K562 (cell line): ENCODE data around the gene SLC23A2. TPM values are rescaled to one million over a fixed set of nuclear protein-coding genes. Genes with fewer than 3 reads are reported as not detected.

Experiments used
- ATAC-seq: fragments of 200-7000 bp; cut with Tn5 transposase; 3 replicates; pipeline ENCODE4 v1.9.1; 2020; ENCODE audit warnings: moderate library complexity
- BruUV-seq: library from RNA; stranded (reverse); fragments of 400-500 nt; replicated peaks from 2 replicates; lab custom pipeline; 2021; lab: Mats Ljungman, UMichigan
- CTCF ChIA-PET: fragments of 300-600 bp; formaldehyde crosslinking; extraction: SDS; loops from one replicate; lab custom pipeline; 2021; ENCODE audit warnings: low intra/inter-chr PET ratio; lab: Yijun Ruan, JAX
- POLR2A ChIA-PET: fragments of 300-600, 350-650 bp; sonication (Branson Sonifier 250); formaldehyde crosslinking; extraction: SDS; loops from one replicate; lab custom pipeline; 2021; ENCODE audit warnings: antibody characterized with exemption, inconsistent platforms; lab: Yijun Ruan, JAX
- DNase-seq, 4 experiments: peaks; one replicate each; pipeline versions ENCODE4 v3.0.0 to v3.0.0-alpha.2; 2011 to 2018; ENCODE audit warnings: low spot score in 3 of 4, mixed read lengths in 3 of 4; ENCODE audit errors: extremely low read depth in 1 of 4
- FAIRE-seq: peaks from 2 replicates; lab custom pipeline; 2011; peaks lifted over from hg19 to GRCh38; lab: Jason Lieb, UNC
- H2AFZ ChIP-seq: 2 replicates; pipeline ENCODE4 v1.6.0; 2011; ENCODE audit warnings: low read depth, low read length, control low read depth, inconsistent platforms
- H3K27ac ChIP-seq: fragments of 200-600 bp; 3 replicates; pipeline ENCODE4 v1.8.0; 2011; ENCODE audit warnings: low read depth, mild to moderate bottlenecking, control low read depth, inconsistent platforms, low read length, moderate library complexity, mixed read lengths; ENCODE audit errors: extremely low read depth
- H3K27me3 ChIP-seq, 2 experiments: fragments of 300-600 bp in 1 of 2; 2 replicates in 1 of 2; 3 replicates in 1 of 2; pipeline versions ENCODE4 v1.6.0 to v1.8.0; 2011; ENCODE audit warnings: inconsistent platforms in 2 of 2, low read length in 2 of 2, mild to moderate bottlenecking in 1 of 2, mixed read lengths in 1 of 2, moderate library complexity in 1 of 2; ENCODE audit not compliant: control insufficient read depth in 2 of 2, insufficient read depth in 2 of 2
- H3K36me3 ChIP-seq: fragments of 300-600 bp; 3 replicates; pipeline ENCODE4 v1.8.0; 2011; ENCODE audit warnings: mild to moderate bottlenecking, low read length, inconsistent platforms; ENCODE audit not compliant: control insufficient read depth, insufficient read depth
- H3K4me1 ChIP-seq, 2 experiments: fragments of 200-600 bp in 1 of 2; replicated peaks in 1 of 2; 2 replicates in 1 of 2; 3 replicates in 1 of 2; pipeline versions ENCODE4 v1.5.1 to v1.8.0; 2011; ENCODE audit warnings: inconsistent platforms in 2 of 2, low read length in 2 of 2, mild to moderate bottlenecking in 1 of 2, mixed read lengths in 1 of 2, moderate library complexity in 1 of 2; ENCODE audit not compliant: control insufficient read depth in 2 of 2, insufficient read depth in 2 of 2
- H3K4me2 ChIP-seq: 2 replicates; pipeline ENCODE4 v1.6.1; 2011; ENCODE audit warnings: low read length, control low read depth, inconsistent platforms, mixed read lengths; ENCODE audit not compliant: insufficient read depth
- H3K4me3 ChIP-seq: fragments of 200-600 bp; sonication (generic), shearing (Covaris generic); 2 replicates; pipeline ENCODE4 v1.5.1; 2016; ENCODE audit warnings: control low read depth, inconsistent platforms
- H3K79me2 ChIP-seq: fragments of 200-600 bp; 3 replicates; pipeline ENCODE4 v1.8.0; 2011; ENCODE audit warnings: low read length, inconsistent platforms; ENCODE audit not compliant: control insufficient read depth, insufficient read depth
- H3K9ac ChIP-seq, 2 experiments: 2 replicates each; pipeline versions ENCODE4 v1.6.0 to v1.6.1; 2011; ENCODE audit warnings: low read depth in 2 of 2, low read length in 2 of 2, control low read depth in 1 of 2, inconsistent platforms in 1 of 2, mild to moderate bottlenecking in 1 of 2, mixed read lengths in 1 of 2; ENCODE audit not compliant: insufficient read depth in 1 of 2
- H3K9me1 ChIP-seq: one replicate; pipeline ENCODE4 v1.6.0; 2011; ENCODE audit warnings: inconsistent platforms, mild to moderate bottlenecking, low read length, moderate library complexity; ENCODE audit not compliant: control insufficient read depth, insufficient read depth
- H3K9me3 ChIP-seq: replicated peaks from 2 replicates; pipeline ENCODE4 v1.5.1; 2011; ENCODE audit warnings: low read depth, low read length, inconsistent platforms; ENCODE audit not compliant: control insufficient read depth, insufficient read depth
- H4K20me1 ChIP-seq: replicated peaks from 2 replicates; pipeline ENCODE4 v1.6.1; 2011; ENCODE audit warnings: low read length, inconsistent platforms, mixed read lengths; ENCODE audit not compliant: control insufficient read depth, insufficient read depth
- HEY1 ChIP-seq: fragments of 250-450 bp; sonication (Bioruptor Pico); IDR thresholded peaks from 2 replicates; pipeline ENCODE4 v1.5.0; 2020; ENCODE audit warnings: mild to moderate bottlenecking, moderate library complexity, borderline replicate concordance
- KAT7 ChIP-seq: sonication (generic); formaldehyde crosslinking; IDR thresholded peaks from 2 replicates; pipeline ENCODE4 v1.8.0; 2022; ENCODE audit warnings: missing genetic modification reagents, mild to moderate bottlenecking, borderline replicate concordance
- PTRF ChIP-seq: fragments of 450-650 bp; IDR thresholded peaks from 2 replicates; pipeline ENCODE4 v1.6.1; 2016; ENCODE audit warnings: mild to moderate bottlenecking, missing genetic modification characterization, missing compliant biosample characterization
- WGBS: fragments of 100-300 bp; shearing (Covaris generic); methylation state at CpG from one replicate; pipeline ENCODE4 v1.1.6; 2016; ENCODE audit warnings: low coverage, mixed read lengths; ENCODE audit not compliant: insufficient coverage; ENCODE audit errors: missing lambda C conversion rate; 5-methylcytosine and 5-hydroxymethylcytosine counted together
- in situ Hi-C: fragments of 300-500 bp; cut with MboI; formaldehyde crosslinking; loops from 4 replicates; pipeline ENCODE4 v1.15.0; 2018; ENCODE audit warnings: inconsistent platforms, mixed read lengths
- intact Hi-C: fragments of 100-400 bp; cut with micrococcal nuclease; formaldehyde crosslinking; loops from 2 replicates; pipeline ENCODE4 v1.14.2; 2022
- polyA plus RNA-seq, 8 experiments: library from polyadenylated mRNA; depleted of rRNA in 4 of 8; stranded (reverse) in 5 of 8; unstranded in 3 of 8; fragments of >200 nt; fragmentation: Nextera tagmentation in 2 of 8; fragmentation: Illumina TruSeq in 1 of 8; extraction: Ambion mirVana in 2 of 8; extraction: Trizol in 1 of 8; gene quantifications; 2 replicates each; pipeline versions ENCODE4 v1.2.1 to v1.2.3, GENCODE V29; 2011 to 2014; ENCODE audit warnings: inconsistent platforms in 1 of 8, missing spikeins in 1 of 8
- total RNA-seq, 7 experiments: library from RNA; depleted of rRNA in 6 of 7; stranded (reverse); fragments of >200 nt in 6 of 7; fragmentation: Illumina TruSeq in 2 of 7; extraction: Trizol in 2 of 7; gene quantifications; 2 replicates each; pipeline versions ENCODE4 v1.2.1 to v1.2.3, GENCODE V29; 2011 to 2021; ENCODE audit warnings: low replicate concordance in 1 of 7
- TF ChIP-seq, protein P1 (sequence below): fragments of 450-650 bp; formaldehyde crosslinking; conservative IDR thresholded peaks from 2 replicates; pipeline ENCODE4 v1.4.0; 2022; ENCODE audit warnings: mild to moderate bottlenecking, missing genetic modification characterization

SLC23A2 gene
- total and polyA plus RNA-seq, 9 of the 15 experiments (the other 6 are each of a cell fraction or from before 2014, with no cell fraction given) = 0.39 to 6.7 (median 3.2) TPM

GRCh38 chr20:4898282-4899244 is 102.7 kb downstream of the SLC23A2 start (continued):
- no peak for TF ChIP-seq HEY1 (CRISPR knock-in tag)
- TF ChIP-seq, protein P1, sequence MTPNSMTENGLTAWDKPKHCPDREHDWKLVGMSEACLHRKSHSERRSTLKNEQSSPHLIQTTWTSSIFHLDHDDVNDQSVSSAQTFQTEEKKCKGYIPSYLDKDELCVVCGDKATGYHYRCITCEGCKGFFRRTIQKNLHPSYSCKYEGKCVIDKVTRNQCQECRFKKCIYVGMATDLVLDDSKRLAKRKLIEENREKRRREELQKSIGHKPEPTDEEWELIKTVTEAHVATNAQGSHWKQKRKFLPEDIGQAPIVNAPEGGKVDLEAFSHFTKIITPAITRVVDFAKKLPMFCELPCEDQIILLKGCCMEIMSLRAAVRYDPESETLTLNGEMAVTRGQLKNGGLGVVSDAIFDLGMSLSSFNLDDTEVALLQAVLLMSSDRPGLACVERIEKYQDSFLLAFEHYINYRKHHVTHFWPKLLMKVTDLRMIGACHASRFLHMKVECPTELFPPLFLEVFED (CRISPR knock-in tag) = no peak

DNA sequence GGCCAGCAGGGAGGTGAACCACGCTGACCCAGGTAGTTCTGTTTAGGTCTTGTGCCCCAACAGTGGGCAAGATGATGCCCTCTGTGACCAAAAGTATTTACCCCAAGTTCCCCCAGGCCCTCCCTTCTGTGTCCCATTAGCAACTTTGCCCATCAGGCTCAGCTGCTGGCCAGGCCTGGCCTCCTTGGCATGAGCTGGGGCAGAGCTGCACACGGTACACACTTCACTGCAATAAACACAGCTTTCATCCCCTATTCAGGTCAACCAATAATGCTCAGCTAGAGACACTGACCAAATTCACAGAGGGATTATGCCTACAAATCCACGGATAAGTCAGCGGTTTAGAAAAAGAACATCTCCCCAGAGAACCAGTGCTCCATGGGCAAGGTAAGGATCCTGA is 103.7 kb downstream of the SLC23A2 start:
- Histone ChIP-seq H3K4me1 (no peaks in the 10 kb centered on the region; a peak in 3 of 5 replicates), H3K4me3 (no peak overlapping the region), H3K9ac (no peak overlapping the region), H3K9me1 (no peaks in the 10 kb centered on the region), H3K27ac (no peak overlapping the region), H3K9me3 (no peaks in the 10 kb centered on the region), H3K27me3 (no peaks in the 10 kb centered on the region), H3K36me3 (no peaks in the 10 kb centered on the region), H2AFZ (no peak overlapping the region), H3K79me2 (no peaks in the 10 kb centered on the region), H3K4me2 (no peak overlapping the region), H4K20me1 (no peaks in the 10 kb centered on the region)
- ChIA-PET CTCF (no interaction called here), POLR2A (interaction anchor here (0.8 to 1.0 kb wide), 2 partner anchors 10 to 12 kb away, joined by 3 read pairs; no protein-coding TSS in a partner anchor)
- BruUV-seq = no TSS peak
- WGBS = 59% methylated on average over 2 of the region's 4 CpGs
- no peak for TF ChIP-seq PTRF (tag)
- no peak for TF ChIP-seq KAT7
- intact Hi-C loops = no loop called here
- DNase-seq = no peak
- no peak for FAIRE-seq
- in situ Hi-C loops = no loop called here
- no peak for ATAC-seq
